A375 (cell line): ENCODE measurements around the gene NPAS4. TPM values are rescaled to one million over a fixed set of nuclear protein-coding genes. Genes with fewer than 3 reads are reported as not detected.

Experiments
- small RNA-seq: library from RNA; depleted of rRNA; stranded (forward); fragments of <200 nt; gene quantifications from one replicate; pipeline ENCODE3, GENCODE V24; 2014
- total RNA-seq: library from RNA; depleted of rRNA; stranded (reverse); fragments of >200 nt; shearing (Covaris generic); gene quantifications from 2 replicates; pipeline ENCODE4 v1.2.3, GENCODE V29; 2014; rRNA removed

The NPAS4 gene
- total RNA-seq: not detected in 2 replicates

GRCh38 chr11:66420671-66421476, at the start of gene NPAS4:
TSS of gene NPAS4 (plus strand) at chr11:66421035. CDS start at chr11:66421180, 145 bp downstream.

GRCh38 chr11:66371627-66372415, 49.0 kb upstream of the NPAS4 start, which contains the start of gene SLC29A2:
TSS of gene SLC29A2 (minus strand) at chr11:66371760. CDS start at chr11:66371591, 169 bp downstream.

GRCh38 chr11:66438504-66439466, 17.9 kb downstream of the NPAS4 start, which contains the start of gene MRPL11:
TSS of gene MRPL11 (minus strand) at chr11:66438848. CDS start at chr11:66438754, 94 bp downstream.

GRCh38 chr11:66466225-66467033, 45.6 kb downstream of the NPAS4 start, which contains the start of gene PELI3:
TSS of gene PELI3 (plus strand) at chr11:66466905. CDS start at chr11:66468129, 1,224 bp downstream.

Small RNA genes lying within 50 kb of the gene (small RNA-seq; reads per million reads assigned to genes)
- gene RF00017 (not detected), gene RF00416 (not detected), gene RNU1-84P (not detected)

Other genes with a start within 250 kb of the NPAS4 start
- 23.0 and 24.2 TPM in 2 replicates for gene KLC2, start 163.3 kb upstream of the NPAS4 start, total RNA-seq
- gene RAB1B, start 152.4 kb upstream of the NPAS4 start, total RNA-seq: 158 and 177 TPM in 2 replicates
- 8.3 and 12.4 TPM in 2 replicates for gene CNIH2, start 142.9 kb upstream of the NPAS4 start, total RNA-seq
- 105 and 132 TPM in 2 replicates for gene YIF1A, start 131.9 kb upstream of the NPAS4 start, total RNA-seq
- gene TMEM151A, start 129.1 kb upstream of the NPAS4 start, total RNA-seq: 0.08 TPM in 1 of 2 replicates, not detected in the other
- not detected in 2 replicates for gene CD248, start 104.0 kb upstream of the NPAS4 start, total RNA-seq
- gene RIN1, start 84.6 kb upstream of the NPAS4 start, total RNA-seq: 43.6 and 47.2 TPM in 2 replicates
- 67.3 and 77.0 TPM in 2 replicates for gene BRMS1, start 75.9 kb upstream of the NPAS4 start, total RNA-seq
- 24.9 and 28.6 TPM in 2 replicates for gene B4GAT1, start 73.4 kb upstream of the NPAS4 start, total RNA-seq
- gene SLC29A2, start 49.3 kb upstream of the NPAS4 start, total RNA-seq: 4.5 and 6.0 TPM in 2 replicates
- gene MRPL11, start 17.8 kb downstream of the NPAS4 start, total RNA-seq: 109 and 113 TPM in 2 replicates
- gene PELI3, start 45.9 kb downstream of the NPAS4 start, total RNA-seq: 12.8 and 15.4 TPM in 2 replicates
- gene DPP3, start 59.4 kb downstream of the NPAS4 start, total RNA-seq: 71.8 and 82.1 TPM in 2 replicates
- gene BBS1, start 89.6 kb downstream of the NPAS4 start, total RNA-seq: 22.4 and 28.0 TPM in 2 replicates
- gene ZDHHC24, start 125.0 kb downstream of the NPAS4 start, total RNA-seq: 16.7 and 17.1 TPM in 2 replicates
- gene ACTN3, start 125.9 kb downstream of the NPAS4 start, total RNA-seq: not detected in 2 replicates
- 38.9 and 40.9 TPM in 2 replicates for gene CTSF, start 147.6 kb downstream of the NPAS4 start, total RNA-seq
- gene CCDC87, start 172.0 kb downstream of the NPAS4 start, total RNA-seq: 0.11 TPM in 1 of 2 replicates, not detected in the other
- 24.3 and 27.7 TPM in 2 replicates for gene CCS, start 172.2 kb downstream of the NPAS4 start, total RNA-seq
- 69.1 and 71.7 TPM in 2 replicates for gene RBM14, start 195.6 kb downstream of the NPAS4 start, total RNA-seq
- gene RBM4, start 217.7 kb downstream of the NPAS4 start, total RNA-seq: 102 and 124 TPM in 2 replicates